B cell (primary cell): Measurements from ENCODE around the gene NUDT3. TPM values are rescaled to one million over a fixed set of nuclear protein-coding genes. Genes with fewer than 3 reads are reported as not detected.
"Not testable (repeated sequence)": the region's sequence is repeated elsewhere in the genome, so short reads cannot be mapped to it uniquely, and the experiment has no call there.

Experiments
- ATAC-seq: fragments of 200-7000 bp; cut with Tn5 transposase; one replicate; pipeline ENCODE4 v1.10.0; 2021; ENCODE audit warnings: low read depth, mild to moderate bottlenecking, moderate number of reproducible peaks, moderate library complexity
- CTCF ChIA-PET: fragments of 350-600 bp; sonication (Branson Sonifier 250); formaldehyde crosslinking; loops from one replicate; lab custom pipeline; 2021; ENCODE audit warnings: antibody characterized with exemption, inconsistent platforms; lab: Charles Lee
- POLR2A ChIA-PET: fragments of 350-600 bp; sonication (Branson Sonifier 250); formaldehyde crosslinking; loops from one replicate; lab custom pipeline; 2021; ENCODE audit warnings: antibody characterized with exemption; lab: Charles Lee
- DNase-seq: peaks from one replicate; pipeline ENCODE4 v3.0.0; 2013
- H2AFZ ChIP-seq: 2 replicates; pipeline ENCODE4 v1.6.1; 2012; ENCODE audit warnings: mild to moderate bottlenecking, low read depth, low read length; ENCODE audit not compliant: insufficient read depth, poor library complexity, severe bottlenecking
- H3K27ac ChIP-seq, 2 donors: 1 replicate in 1 of 2; 2 replicates in 1 of 2; pipeline ENCODE4 v1.5.1; 2012 to 2013; ENCODE audit warnings: low read length in 2 of 2, mild to moderate bottlenecking in 2 of 2, moderate library complexity in 1 of 2
- H3K27me3 ChIP-seq, 4 experiments: fragments of 200-600 bp in 1 of 4; sonication (generic) in 1 of 4; replicated peaks in 1 of 4; 1 replicate in 2 of 4; 2 replicates in 2 of 4; pipeline versions ENCODE4 v1.6.1 to v1.7.0; 2013 to 2016; ENCODE audit warnings: low read length in 3 of 4, mild to moderate bottlenecking in 2 of 4, mixed read lengths in 1 of 4, moderate library complexity in 1 of 4; ENCODE audit not compliant: insufficient read depth in 4 of 4, control insufficient read depth in 3 of 4; ENCODE audit errors: control extremely low read depth in 1 of 4
- H3K36me3 ChIP-seq, 2 experiments: replicated peaks in 1 of 2; 1 replicate in 1 of 2; 2 replicates in 1 of 2; pipeline versions ENCODE4 v1.6.1 to v1.7.1; 2013; ENCODE audit warnings: low read length in 1 of 2; ENCODE audit not compliant: insufficient read depth in 2 of 2, control insufficient read depth in 1 of 2; ENCODE audit errors: control extremely low read depth in 1 of 2, extremely low read depth in 1 of 2
- H3K4me1 ChIP-seq, 2 donors: fragments of 200-600 bp in 1 of 2; sonication (generic) in 1 of 2; 1 replicate in 1 of 2; 2 replicates in 1 of 2; pipeline versions ENCODE4 v1.5.1 to v1.6.1; 2013 to 2017; ENCODE audit warnings: low read length in 2 of 2; ENCODE audit not compliant: control insufficient read depth in 2 of 2, insufficient read depth in 2 of 2
- H3K4me2 ChIP-seq: replicated peaks from 2 replicates; pipeline ENCODE3; 2012; ENCODE audit warnings: mild to moderate bottlenecking, low read depth, low read length; ENCODE audit not compliant: poor library complexity, severe bottlenecking
- H3K4me3 ChIP-seq, 5 experiments: fragments of 200-600 bp in 1 of 5; sonication (generic) in 1 of 5; 1 replicate in 3 of 5; 2 replicates in 2 of 5; pipeline versions ENCODE4 v1.5.1 to v1.7.0; 2011 to 2016; ENCODE audit warnings: low read length in 4 of 5, mild to moderate bottlenecking in 4 of 5, low read depth in 2 of 5, control low read depth in 1 of 5, moderate library complexity in 1 of 5; ENCODE audit not compliant: insufficient read depth in 1 of 5; ENCODE audit errors: control extremely low read depth in 1 of 5, extremely low read depth in 1 of 5
- H3K79me2 ChIP-seq: fragments of 200-600 bp; sonication (generic); one replicate; pipeline ENCODE4 v1.6.0; 2016; ENCODE audit warnings: low read length; ENCODE audit not compliant: control insufficient read depth, insufficient read depth
- H3K9ac ChIP-seq: fragments of 200-600 bp; sonication (generic); 2 replicates; pipeline ENCODE4 v1.6.1; 2017; ENCODE audit warnings: mild to moderate bottlenecking, low read length, moderate library complexity
- H3K9me3 ChIP-seq, 3 donors: one replicate each; pipeline versions ENCODE4 v1.6.1 to v1.7.1; 2013; ENCODE audit warnings: low read length in 2 of 3; ENCODE audit not compliant: control insufficient read depth in 2 of 3, insufficient read depth in 1 of 3; ENCODE audit errors: control extremely low read depth in 1 of 3
- H4K20me1 ChIP-seq: 2 replicates; pipeline ENCODE4 v1.6.0; 2012; ENCODE audit warnings: mild to moderate bottlenecking, low read length; ENCODE audit not compliant: insufficient read depth, control insufficient read depth, poor library complexity, severe bottlenecking
- H3K27ac Mint-ChIP-seq: one replicate; pipeline ENCODE4 v1.8.0; 2021; ENCODE audit warnings: mixed read lengths
- H3K27me3 Mint-ChIP-seq: one replicate; pipeline ENCODE4 v1.8.0; 2021; ENCODE audit warnings: mixed read lengths
- H3K4me1 Mint-ChIP-seq: one replicate; pipeline ENCODE4 v1.8.0; 2021; ENCODE audit warnings: mixed read lengths
- H3K4me3 Mint-ChIP-seq: one replicate; pipeline ENCODE4 v1.8.0; 2021; ENCODE audit warnings: mixed read lengths
- H3K9me3 Mint-ChIP-seq: one replicate; pipeline ENCODE4 v1.8.0; 2022; ENCODE audit warnings: mixed read lengths; ENCODE audit not compliant: insufficient read depth
- EZH2 ChIP-seq: IDR thresholded peaks from 2 replicates; pipeline ENCODE4 v1.6.1; 2012; ENCODE audit warnings: borderline replicate concordance, low read depth, mild to moderate bottlenecking, moderate library complexity, low read length; ENCODE audit not compliant: insufficient read depth, poor library complexity, severe bottlenecking
- WGBS: methylation state at CpG from one replicate; pipeline ENCODE4 v1.1.5; 2013; ENCODE audit warnings: missing lambda C conversion rate; ENCODE audit not compliant: insufficient coverage; 5-methylcytosine and 5-hydroxymethylcytosine counted together
- intact Hi-C: fragments of 100-400 bp; cut with micrococcal nuclease; formaldehyde crosslinking; loops from one replicate; pipeline ENCODE4 v1.10.0; 2022
- polyA plus RNA-seq: library from polyadenylated mRNA; depleted of rRNA; stranded (reverse); fragments of >200 nt; gene quantifications from 2 replicates; pipeline ENCODE4 v1.2.3, GENCODE V29; 2012
- total RNA-seq, 2 donors: library from RNA; stranded (reverse); fragments of 120-200 nt in 1 of 2; gene quantifications; 1 replicate in 1 of 2; 2 replicates in 1 of 2; pipeline versions ENCODE4 v1.2.3 to v1.2.4, GENCODE V29; 2013 to 2022
- TF ChIP-seq, protein P1 (sequence below): fragments of 200-600 bp; IDR thresholded peaks from one replicate; pipeline ENCODE4 v1.8.0; 2022; ENCODE audit warnings: antibody characterized with exemption, mild to moderate bottlenecking

NUDT3 gene
- total and polyA plus RNA-seq, 2 donors (not counting 1 experiment from before 2014, with no cell fraction given), result 18.2 to 37.4 TPM

DNA sequence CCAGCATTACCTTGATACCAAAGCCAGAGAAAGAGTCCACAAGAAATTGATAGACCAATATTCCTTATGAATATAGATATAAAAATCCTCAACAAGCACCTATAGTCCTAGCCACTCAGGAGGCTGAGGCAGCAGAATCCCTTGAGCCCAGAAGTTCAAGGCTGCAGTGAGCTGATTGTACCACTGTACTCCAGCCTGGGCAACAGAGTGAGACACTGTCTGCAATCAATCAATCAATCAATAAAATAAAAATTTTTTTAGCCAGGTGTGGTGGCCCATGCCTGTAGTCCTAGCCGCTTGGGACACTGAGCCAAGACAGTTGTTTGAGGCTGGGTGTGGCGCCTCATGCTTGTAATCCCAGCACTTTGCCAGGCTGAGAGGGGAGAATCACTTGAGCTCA, 124.7 kb downstream of the NUDT3 start:
- Mint-ChIP-seq H3K4me1 (peaks cover 9% of the 10 kb centered on the region), H3K4me3 (no peak overlapping the region), H3K27me3 (no peaks in the 10 kb centered on the region), H3K9me3 (peaks cover 4% of the 10 kb centered on the region), H3K27ac (no peak overlapping the region)
- no peak overlapping the region for H3K4me3 ChIP-seq
- no peaks in the 10 kb centered on the region for H3K36me3 ChIP-seq
- no peak for DNase-seq
- TF ChIP-seq EZH2, result no peak
- TF ChIP-seq, protein P1, sequence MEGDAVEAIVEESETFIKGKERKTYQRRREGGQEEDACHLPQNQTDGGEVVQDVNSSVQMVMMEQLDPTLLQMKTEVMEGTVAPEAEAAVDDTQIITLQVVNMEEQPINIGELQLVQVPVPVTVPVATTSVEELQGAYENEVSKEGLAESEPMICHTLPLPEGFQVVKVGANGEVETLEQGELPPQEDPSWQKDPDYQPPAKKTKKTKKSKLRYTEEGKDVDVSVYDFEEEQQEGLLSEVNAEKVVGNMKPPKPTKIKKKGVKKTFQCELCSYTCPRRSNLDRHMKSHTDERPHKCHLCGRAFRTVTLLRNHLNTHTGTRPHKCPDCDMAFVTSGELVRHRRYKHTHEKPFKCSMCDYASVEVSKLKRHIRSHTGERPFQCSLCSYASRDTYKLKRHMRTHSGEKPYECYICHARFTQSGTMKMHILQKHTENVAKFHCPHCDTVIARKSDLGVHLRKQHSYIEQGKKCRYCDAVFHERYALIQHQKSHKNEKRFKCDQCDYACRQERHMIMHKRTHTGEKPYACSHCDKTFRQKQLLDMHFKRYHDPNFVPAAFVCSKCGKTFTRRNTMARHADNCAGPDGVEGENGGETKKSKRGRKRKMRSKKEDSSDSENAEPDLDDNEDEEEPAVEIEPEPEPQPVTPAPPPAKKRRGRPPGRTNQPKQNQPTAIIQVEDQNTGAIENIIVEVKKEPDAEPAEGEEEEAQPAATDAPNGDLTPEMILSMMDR, result no peak
- no peak overlapping the region for H3K27ac ChIP-seq
- H2AFZ ChIP-seq, result no peak overlapping the region
- H3K79me2 ChIP-seq, result no peaks in the 10 kb centered on the region
- no peak overlapping the region for H3K9ac ChIP-seq
- ChIA-PET CTCF (no interaction called here), POLR2A (interaction anchor here (0.6 to 0.7 kb wide), 2 partner anchors 21 to 454 kb away, joined by 3 to 4 read pairs; no protein-coding TSS in a partner anchor)
- no peaks in the 10 kb centered on the region for H4K20me1 ChIP-seq
- 90% methylated on average over 2 of the region's 2 CpGs for WGBS
- H3K9me3 ChIP-seq, result peaks cover 0 to 11% (median 3%) of the 10 kb centered on the region in 3 donors
- no peak overlapping the region for H3K4me2 ChIP-seq
- intact Hi-C loops, result no loop called here
- peaks cover 0 to 10% of the 10 kb centered on the region in 2 donors for H3K4me1 ChIP-seq
- no peak for ATAC-seq
- no peaks in the 10 kb centered on the region for H3K27me3 ChIP-seq

DNA sequence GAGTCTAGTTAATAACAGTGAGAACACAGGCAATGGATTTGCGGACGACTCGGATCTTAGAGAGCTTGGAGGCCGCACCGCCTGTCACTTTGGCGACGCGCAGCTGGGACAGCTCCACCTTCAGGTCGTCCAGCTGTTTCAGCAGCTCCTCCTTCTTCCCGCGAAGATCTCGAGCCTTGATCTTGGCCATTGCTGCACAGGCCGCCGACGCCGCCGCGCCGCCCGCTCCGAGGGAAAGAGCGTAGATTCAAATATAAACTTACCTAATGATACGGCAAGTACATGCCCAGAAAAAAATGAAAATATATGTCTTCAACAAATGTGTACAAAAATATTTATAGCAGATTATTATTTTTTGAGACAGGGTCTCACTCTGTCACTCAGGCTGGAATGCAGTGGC, 129.0 kb downstream of the NUDT3 start:
- H2AFZ ChIP-seq, H3K4me1 ChIP-seq, H3K27ac ChIP-seq, H3K4me3 Mint-ChIP-seq, CTCF ChIA-PET, H3K4me2 ChIP-seq, H3K9ac ChIP-seq, H3K4me1 Mint-ChIP-seq, H3K27me3 Mint-ChIP-seq, H3K27me3 ChIP-seq, H3K9me3 Mint-ChIP-seq, DNase-seq, H3K79me2 ChIP-seq, POLR2A ChIA-PET, H3K36me3 ChIP-seq, intact Hi-C loops, ATAC-seq, H4K20me1 ChIP-seq, H3K27ac Mint-ChIP-seq, H3K4me3 ChIP-seq: not testable (repeated sequence)
- WGBS, result 95% methylated on average over 12 of the region's 23 CpGs
- peaks cover 0 to 17% (median 9%) of the 10 kb centered on the region in 3 donors for H3K9me3 ChIP-seq
